Measurements from ENCODE around the gene GDF2. TPM values are rescaled to one million over a fixed set of nuclear protein-coding genes. Genes with fewer than 3 reads are reported as not detected.

GDF2 gene
- total and polyA plus RNA-seq, 5 donors from 2014 or later: not detected

DNA sequence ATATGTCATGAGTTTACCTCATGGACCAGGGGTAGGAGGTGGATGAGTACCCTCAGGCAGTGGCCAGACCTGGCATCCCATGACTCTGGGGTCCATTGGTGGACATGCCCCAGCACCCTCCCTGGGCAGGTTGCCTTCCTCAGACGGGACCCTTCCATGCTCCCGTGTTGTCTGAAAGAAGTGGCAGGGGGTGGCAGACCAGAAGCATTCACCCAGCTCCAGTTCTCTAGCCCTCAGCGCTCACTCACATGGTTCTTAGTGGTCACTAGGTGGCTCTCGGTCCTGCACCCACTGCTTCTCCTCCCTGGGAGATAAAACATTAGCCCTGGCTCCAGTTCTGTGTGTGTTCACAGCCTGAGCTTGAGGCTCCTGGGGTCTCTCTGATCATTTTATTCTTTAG is 31.9 kb downstream of the GDF2 start:
- H3K9me3 ChIP-seq (ENCODE audit: control insufficient read depth in 2 of 2, low read length in 2 of 2): no peaks in the 10 kb centered on the region
- ATAC-seq (ENCODE audit: low read depth in 2 of 2): no peak

DNA sequence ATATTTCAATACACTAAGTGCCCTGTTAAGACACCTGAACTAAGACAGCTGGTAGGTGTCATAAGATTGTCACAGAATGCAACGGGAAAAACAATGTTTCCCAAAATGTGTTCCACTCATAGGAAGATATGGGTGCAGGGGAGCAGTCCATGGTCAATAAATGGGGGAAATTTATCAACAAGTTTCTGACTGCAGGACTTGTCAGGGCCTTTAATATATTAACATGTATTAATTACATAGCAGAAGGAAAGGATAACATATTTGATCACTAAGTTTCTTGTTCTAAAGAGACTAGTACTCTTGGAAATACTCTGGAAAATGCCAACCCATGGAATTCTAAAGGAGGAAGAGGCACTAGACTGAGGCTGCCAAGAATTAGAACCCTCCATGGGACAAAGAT is 32.6 kb downstream of the GDF2 start:
- no peaks in the 10 kb centered on the region for H3K36me3 Mint-ChIP-seq

More for the DNA sequence above, 31.9 kb downstream of the GDF2 start:
- H3K27me3 ChIP-seq (ENCODE audit: control insufficient read depth, insufficient read depth, low read length): no peaks in the 10 kb centered on the region
- Mint-ChIP-seq H3K27ac (no peak overlapping the region), H3K9me3 (no peaks in the 10 kb centered on the region), H3K36me3 (no peaks in the 10 kb centered on the region), H3K4me1 (no peaks in the 10 kb centered on the region), H3K27me3 (no peaks in the 10 kb centered on the region), H3K4me3 (peak overlapping the region in 1 of 4 donors; percentile 6)
- DNase-seq: no peak
- no peak overlapping the region for H3K27ac ChIP-seq (ENCODE audit: insufficient read depth, low read length, poor library complexity, severe bottlenecking)
- H3K4me1 ChIP-seq (ENCODE audit: control insufficient read depth, insufficient read depth, low read length, poor library complexity, severe bottlenecking): no peaks in the 10 kb centered on the region
- H3K4me3 ChIP-seq (ENCODE audit: low read depth, low read length): no peak overlapping the region
- H3K36me3 ChIP-seq (ENCODE audit: control insufficient read depth, insufficient read depth, low read length): no peaks in the 10 kb centered on the region

DNA sequence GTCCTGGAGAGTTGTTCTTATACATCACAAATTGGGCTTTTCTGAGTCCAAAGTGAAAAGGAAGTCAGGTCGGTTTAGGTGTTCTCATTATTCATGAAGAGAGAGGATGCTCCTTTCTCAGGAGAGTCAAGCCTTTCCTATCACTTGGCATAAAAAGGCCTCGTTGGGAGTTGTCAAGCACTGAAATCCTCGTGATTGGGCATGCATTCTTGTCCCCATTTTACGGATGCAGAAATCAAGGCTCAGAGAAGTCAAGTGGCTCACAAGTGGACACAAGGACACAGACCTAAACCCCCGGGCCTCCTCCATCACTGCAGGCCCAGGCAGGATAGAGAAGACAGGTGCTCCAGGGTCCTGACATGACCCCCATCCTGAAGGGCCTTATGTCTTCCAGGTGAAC is 34.5 kb downstream of the GDF2 start:
- Mint-ChIP-seq H3K4me3 (no peak overlapping the region), H3K36me3 (no peaks in the 10 kb centered on the region), H3K4me1 (no peaks in the 10 kb centered on the region), H3K27me3 (no peaks in the 10 kb centered on the region), H3K9me3 (no peaks in the 10 kb centered on the region), H3K27ac (no peak overlapping the region)
- H3K4me1 ChIP-seq (ENCODE audit: control insufficient read depth, insufficient read depth, low read length, poor library complexity, severe bottlenecking): no peaks in the 10 kb centered on the region
- H3K27me3 ChIP-seq (ENCODE audit: control insufficient read depth, insufficient read depth, low read length): no peaks in the 10 kb centered on the region
- no peaks in the 10 kb centered on the region for H3K9me3 ChIP-seq (ENCODE audit: control insufficient read depth in 2 of 2, low read length in 2 of 2)
- no peak overlapping the region for H3K4me3 ChIP-seq (ENCODE audit: low read depth, low read length)
- H3K27ac ChIP-seq (ENCODE audit: insufficient read depth, low read length, poor library complexity, severe bottlenecking): no peak overlapping the region
- no peak for DNase-seq
- H3K36me3 ChIP-seq (ENCODE audit: control insufficient read depth, insufficient read depth, low read length): no peaks in the 10 kb centered on the region
- ATAC-seq (ENCODE audit: low read depth in 2 of 2): no peak

More for the DNA sequence above, 32.6 kb downstream of the GDF2 start:
- no peak overlapping the region for H3K4me3 Mint-ChIP-seq
- no peak for DNase-seq
- H3K9me3 ChIP-seq (ENCODE audit: control insufficient read depth in 2 of 2, low read length in 2 of 2): no peaks in the 10 kb centered on the region
- H3K9me3 Mint-ChIP-seq: no peaks in the 10 kb centered on the region
- ATAC-seq (ENCODE audit: low read depth in 2 of 2): no peak
- no peaks in the 10 kb centered on the region for H3K36me3 ChIP-seq (ENCODE audit: control insufficient read depth, insufficient read depth, low read length)
- H3K27me3 Mint-ChIP-seq: no peaks in the 10 kb centered on the region
- no peaks in the 10 kb centered on the region for H3K4me1 Mint-ChIP-seq
- no peaks in the 10 kb centered on the region for H3K4me1 ChIP-seq (ENCODE audit: control insufficient read depth, insufficient read depth, low read length, poor library complexity, severe bottlenecking)
- no peaks in the 10 kb centered on the region for H3K27me3 ChIP-seq (ENCODE audit: control insufficient read depth, insufficient read depth, low read length)
- no peak overlapping the region for H3K27ac ChIP-seq (ENCODE audit: insufficient read depth, low read length, poor library complexity, severe bottlenecking)
- H3K4me3 ChIP-seq (ENCODE audit: low read depth, low read length): no peak overlapping the region
- H3K27ac Mint-ChIP-seq: no peak overlapping the region

DNA sequence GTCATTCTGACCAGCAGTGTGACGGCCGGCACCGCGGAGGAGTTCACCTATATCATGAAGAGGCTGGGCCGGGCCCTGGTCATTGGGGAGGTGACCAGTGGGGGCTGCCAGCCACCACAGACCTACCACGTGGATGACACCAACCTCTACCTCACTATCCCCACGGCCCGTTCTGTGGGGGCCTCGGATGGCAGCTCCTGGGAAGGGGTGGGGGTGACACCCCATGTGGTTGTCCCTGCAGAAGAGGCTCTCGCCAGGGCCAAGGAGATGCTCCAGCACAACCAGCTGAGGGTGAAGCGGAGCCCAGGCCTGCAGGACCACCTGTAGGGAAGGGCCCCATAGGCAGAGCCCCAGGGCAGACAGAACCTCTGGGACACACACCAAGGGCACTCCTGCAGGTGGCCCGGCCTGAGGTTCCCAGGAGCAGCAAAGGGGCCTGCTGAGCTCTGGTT is 34.9 kb downstream of the GDF2 start:
- ATAC-seq (ENCODE audit: low read depth in 2 of 2): no peak
- H3K27ac ChIP-seq (ENCODE audit: insufficient read depth, low read length, poor library complexity, severe bottlenecking): no peak overlapping the region
- Mint-ChIP-seq H3K36me3 (no peaks in the 10 kb centered on the region), H3K27me3 (no peaks in the 10 kb centered on the region), H3K4me3 (no peak overlapping the region), H3K27ac (no peak overlapping the region), H3K9me3 (no peaks in the 10 kb centered on the region), H3K4me1 (no peaks in the 10 kb centered on the region)
- H3K9me3 ChIP-seq (ENCODE audit: control insufficient read depth in 2 of 2, low read length in 2 of 2): no peaks in the 10 kb centered on the region
- H3K4me1 ChIP-seq (ENCODE audit: control insufficient read depth, insufficient read depth, low read length, poor library complexity, severe bottlenecking): no peaks in the 10 kb centered on the region
- H3K4me3 ChIP-seq (ENCODE audit: low read depth, low read length): no peak overlapping the region
- DNase-seq: no peak
- H3K36me3 ChIP-seq (ENCODE audit: control insufficient read depth, insufficient read depth, low read length): no peaks in the 10 kb centered on the region
- H3K27me3 ChIP-seq (ENCODE audit: control insufficient read depth, insufficient read depth, low read length): no peaks in the 10 kb centered on the region

DNA sequence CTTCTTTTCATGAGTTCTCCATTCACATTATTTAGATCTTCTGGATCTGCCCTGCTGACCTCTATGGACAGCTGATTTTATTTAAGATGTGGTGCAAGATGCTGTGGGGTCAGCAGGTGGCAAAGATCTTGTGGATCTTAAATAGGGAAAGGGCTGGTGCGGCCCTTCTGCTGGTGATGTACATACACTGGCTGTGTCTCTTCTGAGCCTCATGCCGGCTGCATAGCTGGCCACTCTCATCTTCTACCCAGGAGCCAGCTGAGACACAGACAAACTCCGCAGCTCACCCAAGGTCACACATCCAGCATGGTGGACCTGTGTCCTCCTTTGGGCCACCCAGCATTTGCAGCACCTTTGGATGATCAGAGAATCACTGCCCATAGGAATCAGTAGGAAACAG is 35.7 kb downstream of the GDF2 start:
- Mint-ChIP-seq H3K4me3 (no peak overlapping the region), H3K27ac (no peak overlapping the region), H3K36me3 (no peaks in the 10 kb centered on the region), H3K4me1 (no peaks in the 10 kb centered on the region), H3K27me3 (no peaks in the 10 kb centered on the region), H3K9me3 (no peaks in the 10 kb centered on the region)
- Histone ChIP-seq H3K27me3 (ENCODE audit: control insufficient read depth, insufficient read depth, low read length) (no peaks in the 10 kb centered on the region), H3K4me1 (ENCODE audit: control insufficient read depth, insufficient read depth, low read length, poor library complexity, severe bottlenecking) (no peaks in the 10 kb centered on the region), H3K4me3 (ENCODE audit: low read depth, low read length) (no peak overlapping the region), H3K9me3 (ENCODE audit: control insufficient read depth in 2 of 2, low read length in 2 of 2) (no peaks in the 10 kb centered on the region), H3K36me3 (ENCODE audit: control insufficient read depth, insufficient read depth, low read length) (no peaks in the 10 kb centered on the region), H3K27ac (ENCODE audit: insufficient read depth, low read length, poor library complexity, severe bottlenecking) (no peak overlapping the region)
- DNase-seq (no peak), ATAC-seq (ENCODE audit: low read depth in 2 of 2) (no peak)

DNA sequence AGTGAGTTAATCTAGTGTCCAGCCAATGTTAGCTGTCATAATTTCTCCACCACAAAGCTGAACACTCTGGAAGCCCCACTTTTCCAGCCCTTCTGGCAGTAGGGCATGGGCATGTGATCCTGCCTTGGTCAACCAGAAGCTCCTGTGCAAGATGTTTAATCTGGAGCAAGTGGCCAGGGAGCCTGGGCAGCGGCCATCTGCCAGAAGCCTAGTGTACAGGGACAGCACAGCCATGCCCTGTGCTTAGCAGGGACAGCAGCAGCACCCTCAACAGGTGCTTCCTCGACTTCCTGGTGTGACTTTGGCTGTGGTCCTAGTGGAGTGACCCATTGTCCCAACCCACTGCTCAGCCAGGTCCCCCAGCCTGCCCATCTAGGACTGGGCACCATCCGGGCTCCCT is 36.2 kb downstream of the GDF2 start:
- H3K4me1 Mint-ChIP-seq: no peaks in the 10 kb centered on the region
- no peaks in the 10 kb centered on the region for H3K36me3 Mint-ChIP-seq
- no peak overlapping the region for H3K4me3 Mint-ChIP-seq
- H3K27ac ChIP-seq (ENCODE audit: insufficient read depth, low read length, poor library complexity, severe bottlenecking): no peak overlapping the region
- H3K27ac Mint-ChIP-seq: no peak overlapping the region
- H3K9me3 Mint-ChIP-seq: no peaks in the 10 kb centered on the region
- no peak overlapping the region for H3K4me3 ChIP-seq (ENCODE audit: low read depth, low read length)
- no peak for DNase-seq
- no peaks in the 10 kb centered on the region for H3K27me3 ChIP-seq (ENCODE audit: control insufficient read depth, insufficient read depth, low read length)
- no peaks in the 10 kb centered on the region for H3K9me3 ChIP-seq (ENCODE audit: control insufficient read depth in 2 of 2, low read length in 2 of 2)
- no peak for ATAC-seq (ENCODE audit: low read depth in 2 of 2)
- H3K4me1 ChIP-seq (ENCODE audit: control insufficient read depth, insufficient read depth, low read length, poor library complexity, severe bottlenecking): no peaks in the 10 kb centered on the region
- no peaks in the 10 kb centered on the region for H3K27me3 Mint-ChIP-seq
- no peaks in the 10 kb centered on the region for H3K36me3 ChIP-seq (ENCODE audit: control insufficient read depth, insufficient read depth, low read length)

DNA sequence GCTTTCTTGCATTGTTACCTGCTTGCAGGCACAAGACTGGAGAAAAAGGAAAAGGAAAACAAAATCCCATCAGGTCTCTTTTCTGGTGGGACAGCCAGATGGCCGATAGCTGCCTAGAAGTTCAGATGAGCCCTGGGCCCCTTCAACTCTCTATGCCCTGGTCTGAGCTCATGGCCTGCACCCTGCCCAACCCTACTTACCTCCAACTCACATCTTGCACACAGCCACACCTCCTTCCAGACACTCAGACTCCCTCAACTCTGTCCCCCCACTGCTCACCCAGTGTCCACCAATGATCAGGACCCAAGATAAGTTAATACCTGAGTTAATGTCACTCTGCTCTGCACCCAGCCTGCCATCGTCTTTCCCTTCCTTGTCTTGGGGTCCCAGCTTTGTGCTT is 36.8 kb downstream of the GDF2 start:
- DNase-seq (no peak), ATAC-seq (ENCODE audit: low read depth in 2 of 2) (no peak)
- Mint-ChIP-seq H3K36me3 (no peaks in the 10 kb centered on the region), H3K4me1 (no peaks in the 10 kb centered on the region), H3K27me3 (no peaks in the 10 kb centered on the region), H3K4me3 (no peak overlapping the region), H3K27ac (no peak overlapping the region), H3K9me3 (no peaks in the 10 kb centered on the region)
- no peaks in the 10 kb centered on the region for H3K9me3 ChIP-seq (ENCODE audit: control insufficient read depth in 2 of 2, low read length in 2 of 2)
- no peaks in the 10 kb centered on the region for H3K4me1 ChIP-seq (ENCODE audit: control insufficient read depth, insufficient read depth, low read length, poor library complexity, severe bottlenecking)
- H3K27ac ChIP-seq (ENCODE audit: insufficient read depth, low read length, poor library complexity, severe bottlenecking): no peak overlapping the region
- H3K36me3 ChIP-seq (ENCODE audit: control insufficient read depth, insufficient read depth, low read length): no peaks in the 10 kb centered on the region
- no peak overlapping the region for H3K4me3 ChIP-seq (ENCODE audit: low read depth, low read length)
- no peaks in the 10 kb centered on the region for H3K27me3 ChIP-seq (ENCODE audit: control insufficient read depth, insufficient read depth, low read length)

DNA sequence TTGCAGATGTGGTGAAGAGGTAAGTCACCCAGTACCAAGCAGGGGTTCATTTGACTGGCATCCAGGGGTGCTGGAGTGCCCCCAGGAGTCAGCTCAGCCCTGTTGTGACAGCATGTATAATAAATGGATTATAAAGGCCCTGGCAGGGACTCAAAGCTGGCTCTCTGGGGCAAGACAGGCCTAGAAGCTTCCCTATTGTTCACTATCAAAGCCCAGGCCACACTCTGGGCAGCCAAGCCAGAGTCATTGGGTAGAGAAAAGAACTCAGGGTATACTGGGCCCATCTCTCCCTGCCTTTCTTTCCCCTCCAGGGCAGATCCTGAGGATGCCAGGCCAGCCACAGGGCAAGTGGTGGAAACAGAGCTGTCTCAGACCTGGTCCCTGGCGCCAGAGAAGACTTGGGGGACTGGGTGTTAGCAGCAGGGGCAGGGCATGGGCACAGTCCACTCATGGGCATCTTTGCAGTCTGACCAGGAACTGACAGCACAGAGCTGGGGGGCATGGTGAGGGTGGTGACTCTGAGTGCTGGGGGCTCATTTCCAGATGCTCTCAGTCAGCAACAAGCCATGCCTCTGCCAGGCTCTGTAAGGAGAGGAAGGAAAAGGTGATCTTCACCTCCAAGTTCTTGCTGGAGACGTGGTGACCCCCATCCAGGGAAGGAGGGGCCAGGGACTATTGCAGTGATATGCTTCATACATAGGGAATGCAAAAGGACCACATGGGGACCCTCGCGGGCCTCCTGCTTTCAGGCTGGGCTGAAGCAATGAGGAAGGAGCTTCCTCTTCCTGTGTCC is 37.6 kb downstream of the GDF2 start:
- ATAC-seq (ENCODE audit: low read depth in 2 of 2) (no peak), DNase-seq (no peak)
- Mint-ChIP-seq H3K36me3 (no peaks in the 10 kb centered on the region), H3K27me3 (no peaks in the 10 kb centered on the region), H3K4me1 (no peaks in the 10 kb centered on the region), H3K9me3 (no peaks in the 10 kb centered on the region), H3K4me3 (no peak overlapping the region), H3K27ac (no peak overlapping the region)
- Histone ChIP-seq H3K27me3 (ENCODE audit: control insufficient read depth, insufficient read depth, low read length) (no peaks in the 10 kb centered on the region), H3K4me1 (ENCODE audit: control insufficient read depth, insufficient read depth, low read length, poor library complexity, severe bottlenecking) (no peaks in the 10 kb centered on the region), H3K9me3 (ENCODE audit: control insufficient read depth in 2 of 2, low read length in 2 of 2) (no peaks in the 10 kb centered on the region), H3K4me3 (ENCODE audit: low read depth, low read length) (no peak overlapping the region), H3K36me3 (ENCODE audit: control insufficient read depth, insufficient read depth, low read length) (no peaks in the 10 kb centered on the region), H3K27ac (ENCODE audit: insufficient read depth, low read length, poor library complexity, severe bottlenecking) (no peak overlapping the region)
